Astrocyte of the cerebellum (primary cell): ENCODE data around the gene GTF2IRD1.
"Not testable (repeated sequence)": the region's sequence is repeated elsewhere in the genome, so short reads cannot be mapped to it uniquely, and the experiment has no call there.

Experiments
- DNase-seq: peaks from one replicate; pipeline ENCODE4 v3.0.0-alpha.2; 2011; ENCODE audit warnings: low read depth
- H3K4me3 ChIP-seq: 2 replicates; pipeline ENCODE4 v1.5.1; 2011; ENCODE audit warnings: mild to moderate bottlenecking, low read depth, low read length, moderate library complexity
- CTCF ChIP-seq: IDR thresholded peaks from 2 replicates; pipeline ENCODE4 v1.5.1; 2012; ENCODE audit warnings: low read length, low read depth, moderate library complexity, mild to moderate bottlenecking; ENCODE audit errors: missing control alignments
- in situ Hi-C: cut with HindIII; loops from 2 replicates; pipeline ENCODE4 v1.10.0; 2017; ENCODE audit warnings: low sequenced_read_pairs

The GTF2IRD1 gene

GRCh38 chr7:74482197-74482467 lies 28.4 kb downstream of the GTF2IRD1 start:
- no peak for DNase-seq
- TF ChIP-seq CTCF = no peak
- H3K4me3 ChIP-seq = no peak overlapping the region
- in situ Hi-C loops = no loop called here

- DNase-seq = peak; percentile 96
- no peak overlapping the region for H3K4me3 ChIP-seq
Observed at GRCh38 chr7:74482629-74483401, 29.1 kb downstream of the GTF2IRD1 start.

GRCh38 chr7:74483402-74484336 lies 30.0 kb downstream of the GTF2IRD1 start:
- no peak for DNase-seq
- no peak for TF ChIP-seq CTCF
- in situ Hi-C loops = no loop called here
- H3K4me3 ChIP-seq = no peak overlapping the region

More at GRCh38 chr7:74482629-74483401, 29.1 kb downstream of the GTF2IRD1 start:
- no peak for TF ChIP-seq CTCF
- in situ Hi-C loops = no loop called here

GRCh38 chr7:74485611-74486010 lies 31.9 kb downstream of the GTF2IRD1 start:
- DNase-seq = no peak
- no peak for TF ChIP-seq CTCF
- no peak overlapping the region for H3K4me3 ChIP-seq
- in situ Hi-C loops = no loop called here

GRCh38 chr7:74488518-74489030 lies 34.9 kb downstream of the GTF2IRD1 start:
- H3K4me3 ChIP-seq, in situ Hi-C loops, DNase-seq: not testable (repeated sequence)

- no peak for TF ChIP-seq CTCF
- H3K4me3 ChIP-seq = no peak overlapping the region
- in situ Hi-C loops = no loop called here
- DNase-seq = no peak
Observed at GRCh38 chr7:74489997-74490945, 36.6 kb downstream of the GTF2IRD1 start.

GRCh38 chr7:74491490-74491889 lies 37.8 kb downstream of the GTF2IRD1 start:
- H3K4me3 ChIP-seq, in situ Hi-C loops, DNase-seq: not testable (repeated sequence)
